H54 (cell line): ENCODE data around the gene BDH2.

ENCODE experiments used
- DNase-seq: peaks from one replicate; pipeline ENCODE4 v3.0.0; 2011; ENCODE audit warnings: low spot score, mixed read lengths; ENCODE audit not compliant: insufficient read length
- FAIRE-seq: peaks from 3 replicates; lab custom pipeline; 2011; peaks lifted over from hg19 to GRCh38; lab: Jason Lieb, UNC
- POLR2A ChIP-seq: IDR thresholded peaks from 2 replicates; pipeline ENCODE4 v1.6.1; 2011; ENCODE audit warnings: low read depth, mild to moderate bottlenecking, low read length

The BDH2 gene

DNA sequence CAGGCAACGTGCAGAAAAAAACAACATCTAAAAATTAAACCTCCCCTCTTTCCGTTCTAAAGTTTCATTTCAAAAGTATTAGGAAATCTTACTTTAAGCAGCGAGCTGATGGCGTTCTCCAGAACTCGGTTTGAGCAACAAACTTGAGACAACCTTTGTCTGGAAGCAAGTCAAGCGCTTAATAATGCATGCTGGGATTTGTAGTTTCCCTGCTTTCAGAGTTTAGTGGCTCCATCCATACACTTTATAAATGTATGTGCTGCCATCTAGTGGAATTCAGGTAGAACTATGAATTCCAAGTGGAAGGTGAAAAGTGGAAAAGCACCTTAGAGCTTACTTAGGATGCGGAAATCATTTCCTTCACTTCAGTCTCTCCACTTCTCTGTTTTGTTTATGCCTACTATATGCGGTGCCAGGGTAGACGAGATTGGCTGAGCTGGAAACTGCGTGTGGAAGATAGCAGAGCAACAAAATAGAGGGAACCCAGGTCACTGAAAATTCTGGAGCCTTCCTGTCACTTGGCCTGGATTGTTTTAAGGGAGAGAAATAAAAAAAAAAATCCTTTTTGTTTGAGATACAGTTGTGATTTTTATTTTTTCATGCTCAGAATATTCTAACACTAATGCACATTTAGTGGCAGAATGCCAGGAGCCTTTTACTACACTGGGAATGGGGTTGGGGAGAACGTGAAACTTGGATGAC lies at the start of gene BDH2:
Gene BDH2 (minus strand): TSS at position 144 of the 702 bp plus-strand sequence. CDS start 3,580 bp downstream, outside the sequence.
- peak; percentile 90 for FAIRE-seq
- no peak for TF ChIP-seq POLR2A
- DNase-seq, result peak; percentile 23

- no peak for TF ChIP-seq POLR2A
- FAIRE-seq (no peak), DNase-seq (no peak)
Observed at GRCh38 chr4:103144926-103145325, 45.3 kb upstream of the BDH2 start.

- no peak for TF ChIP-seq POLR2A
- FAIRE-seq, result peak; percentile 75
- DNase-seq, result no peak
Observed at GRCh38 chr4:103137446-103137827, 37.8 kb upstream of the BDH2 start.

DNA sequence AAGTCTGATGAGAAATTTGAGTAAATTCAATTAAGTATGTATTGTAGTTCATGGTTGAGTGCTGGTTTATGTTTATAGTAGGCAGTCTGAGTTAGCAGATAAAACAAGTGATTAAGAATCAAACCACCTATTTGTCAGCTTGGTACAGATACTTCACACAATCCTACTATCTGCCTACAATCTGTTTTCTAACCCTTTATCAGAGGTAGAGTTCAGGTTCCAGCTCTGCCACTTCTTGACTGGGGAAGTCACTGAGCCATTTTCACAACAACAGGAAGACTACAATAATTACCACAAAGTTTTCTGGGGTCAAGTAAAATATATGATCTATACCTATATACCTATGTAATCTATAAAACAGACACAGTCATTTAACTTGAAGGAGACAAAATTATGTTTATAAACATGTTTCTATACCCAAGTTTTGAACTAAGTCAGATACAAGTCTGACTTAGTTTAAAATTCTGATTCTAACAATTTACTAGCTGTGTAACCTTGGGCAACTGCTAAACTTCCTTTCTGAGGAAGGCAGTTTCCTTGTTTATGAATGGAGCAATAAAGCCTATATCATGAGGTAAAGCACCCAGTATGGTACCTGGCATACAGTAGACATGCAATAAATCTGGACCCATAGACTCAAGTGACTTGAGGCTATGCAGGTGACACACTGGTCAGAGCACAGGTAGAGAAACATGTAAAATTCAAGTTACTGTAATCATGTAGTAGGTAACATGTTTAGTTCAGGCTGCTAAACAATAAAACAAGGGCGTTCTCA lies 37.2 kb upstream of the BDH2 start:
- DNase-seq (no peak), FAIRE-seq (no peak)
- TF ChIP-seq POLR2A, result no peak

DNA sequence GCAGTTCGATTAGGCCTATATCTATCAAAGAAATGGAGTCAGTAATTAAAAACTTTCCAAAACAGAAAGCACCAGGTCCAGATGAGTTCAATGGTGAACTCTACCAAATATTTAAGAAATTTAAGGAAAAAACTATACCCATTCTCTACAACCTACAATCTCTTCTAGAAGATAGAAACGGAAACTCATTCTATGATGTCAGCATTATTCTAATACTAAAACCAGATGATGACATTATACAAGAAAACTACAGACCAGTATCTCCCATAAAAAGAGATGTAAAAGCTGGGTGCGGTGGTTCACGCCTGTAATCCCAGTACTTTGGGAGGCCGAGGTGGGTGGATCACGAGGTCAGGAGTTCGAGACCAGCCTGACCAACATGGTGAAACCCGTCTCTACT lies 29.5 kb upstream of the BDH2 start:
- no peak for FAIRE-seq
- no peak for DNase-seq
- TF ChIP-seq POLR2A, result no peak

DNA sequence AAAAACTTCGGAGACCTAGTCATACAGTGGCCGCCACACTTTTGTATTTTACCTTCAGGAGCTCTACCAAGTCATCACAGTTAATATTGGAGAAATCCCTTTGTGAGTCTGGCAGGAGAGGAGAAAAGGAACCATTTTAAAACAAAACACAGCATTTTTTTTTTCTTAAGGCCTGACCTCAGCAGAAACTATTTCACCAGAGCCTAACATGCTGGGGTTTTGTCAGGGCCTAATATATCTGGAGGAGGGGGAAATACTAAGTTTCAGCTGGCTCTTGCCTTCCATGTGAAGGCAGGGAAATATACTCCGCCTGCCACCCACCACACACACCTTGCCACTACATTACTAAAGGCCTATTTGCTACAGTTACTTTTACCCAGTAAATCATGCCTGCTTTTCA lies 26.5 kb upstream of the BDH2 start:
- no peak for FAIRE-seq
- TF ChIP-seq POLR2A, result no peak

GRCh38 chr4:103123114-103123513 lies 23.5 kb upstream of the BDH2 start:
- DNase-seq, result no peak
- no peak for TF ChIP-seq POLR2A
- no peak for FAIRE-seq

More for the DNA sequence above, 26.5 kb upstream of the BDH2 start:
- no peak for DNase-seq

DNA sequence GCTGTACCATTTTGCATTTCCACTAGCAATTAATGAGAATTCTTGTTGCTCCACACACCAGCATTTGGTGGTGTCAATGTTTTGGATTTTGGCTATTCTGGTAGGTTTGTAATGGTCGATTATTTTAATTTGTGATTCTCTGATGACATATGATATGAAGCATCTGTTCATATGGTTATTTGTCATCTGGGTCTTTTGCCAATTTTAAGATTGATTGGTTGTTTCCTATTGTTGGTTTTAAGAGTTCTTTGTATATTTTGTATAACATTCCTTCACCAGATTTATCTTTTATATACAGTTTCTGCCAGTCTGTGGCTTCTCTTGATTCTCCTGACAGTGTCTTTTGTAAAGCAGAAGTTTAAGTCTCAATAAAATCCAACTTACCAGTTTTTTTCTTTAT lies 18.5 kb upstream of the BDH2 start:
- FAIRE-seq, result no peak
- DNase-seq, result no peak
- TF ChIP-seq POLR2A, result no peak

- DNase-seq (no peak), FAIRE-seq (no peak)
- no peak for TF ChIP-seq POLR2A
Observed at GRCh38 chr4:103111598-103111997, 12.0 kb upstream of the BDH2 start.

DNA sequence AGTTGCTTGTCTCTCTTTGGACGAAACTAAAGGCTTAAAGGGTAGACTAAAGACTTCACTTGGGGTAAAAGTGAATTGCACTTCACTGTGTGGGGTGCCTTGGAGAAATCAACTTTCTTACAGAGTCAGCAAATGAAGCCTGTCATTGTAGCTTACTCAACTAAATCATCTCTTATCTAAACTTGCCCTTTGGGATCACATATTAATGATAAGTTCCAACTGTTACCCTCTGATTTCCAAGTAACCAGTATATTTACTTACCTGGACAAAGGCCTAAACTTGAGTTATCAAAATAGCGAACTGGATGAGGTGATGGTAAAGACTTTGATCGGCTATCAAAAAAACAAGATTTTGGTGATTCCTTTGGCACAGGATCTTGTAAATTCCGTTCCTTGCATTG lies 8.9 kb upstream of the BDH2 start:
- FAIRE-seq (no peak), DNase-seq (no peak)
- TF ChIP-seq POLR2A, result no peak

DNA sequence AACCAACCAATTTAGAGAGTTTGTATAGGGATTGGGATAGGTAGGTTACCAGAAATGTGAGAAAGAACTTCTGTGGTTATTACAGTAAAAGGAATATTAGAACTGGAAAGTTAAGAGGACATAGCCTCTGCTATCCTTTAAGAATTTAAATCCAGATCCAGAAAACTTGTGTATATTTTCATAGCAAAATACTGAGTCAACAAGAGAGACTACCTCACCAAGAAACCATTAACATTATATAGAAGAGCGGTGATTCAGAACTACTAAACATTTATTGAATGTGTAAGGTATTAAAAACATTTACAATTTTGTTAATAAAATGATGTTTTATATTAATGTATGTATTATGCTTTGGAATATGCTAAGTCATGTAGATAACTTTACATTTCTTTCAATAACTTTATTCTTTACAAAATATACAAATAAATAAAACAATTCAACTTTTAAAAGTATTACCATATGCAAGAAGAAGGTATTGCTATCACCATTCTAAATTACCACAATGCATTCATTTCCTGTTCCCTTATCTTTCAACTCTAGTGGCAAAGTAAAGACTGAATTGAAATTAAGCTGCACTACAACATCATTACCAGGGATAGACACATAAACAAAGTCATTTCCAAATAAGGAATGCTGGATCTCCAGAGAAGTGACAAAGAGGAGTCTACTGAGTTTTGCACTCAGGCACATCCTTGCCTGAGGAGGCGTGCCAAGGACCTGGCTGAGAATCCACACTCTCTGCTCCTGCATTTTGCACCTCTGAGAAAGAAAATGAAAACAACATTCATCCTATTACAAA lies 6.1 kb upstream of the BDH2 start:
- TF ChIP-seq POLR2A, result no peak
- FAIRE-seq, result no peak
- no peak for DNase-seq

DNA sequence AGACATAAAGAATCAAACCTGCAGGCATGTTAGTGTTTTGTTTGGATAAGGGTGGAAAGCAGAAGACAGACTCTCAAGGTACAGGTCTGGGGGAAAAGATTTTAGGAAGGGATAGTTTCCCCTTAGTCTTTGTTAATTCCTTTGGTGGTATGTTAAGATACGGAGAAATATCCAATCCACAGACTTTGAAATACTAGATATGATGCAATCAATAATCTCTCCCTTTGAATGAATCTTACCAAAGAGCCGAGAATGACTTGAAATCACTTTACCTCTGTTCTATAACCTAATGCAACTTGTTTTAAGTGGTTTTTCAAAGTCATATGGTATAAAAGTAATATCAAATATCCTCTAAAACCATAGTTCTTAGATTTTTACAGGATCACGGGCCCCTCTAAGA lies 5.3 kb upstream of the BDH2 start:
- no peak for FAIRE-seq
- DNase-seq, result no peak
- no peak for TF ChIP-seq POLR2A

DNA sequence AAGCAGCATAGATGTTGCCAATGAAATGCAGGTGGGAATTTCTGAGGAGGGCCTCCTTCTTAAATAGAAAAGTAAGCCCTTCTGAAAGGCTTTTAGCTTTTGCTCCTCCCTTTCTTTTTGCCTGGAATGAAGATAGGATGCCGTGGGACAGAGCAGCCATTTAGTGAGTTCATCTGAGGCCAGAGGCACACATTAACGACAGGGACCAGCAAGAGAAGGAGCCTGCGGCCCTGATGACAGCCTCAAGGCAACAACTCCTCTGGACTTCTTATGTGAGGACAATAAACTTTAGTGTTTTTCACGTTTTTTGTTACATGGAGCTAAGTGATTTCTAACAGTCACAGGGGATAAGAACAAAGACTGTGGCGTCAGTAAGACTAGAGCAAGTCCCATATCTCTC lies 1.1 kb upstream of the BDH2 start:
- no peak for TF ChIP-seq POLR2A
- no peak for FAIRE-seq
- no peak for DNase-seq
